Mammary epithelial cell (primary cell): ENCODE data around the gene TSPO.

Source experiments
- CTCF ChIP-seq, 2 donors: IDR thresholded peaks in 1 of 2; conservative IDR thresholded peaks in 1 of 2; 2 replicates each; pipeline ENCODE4 v1.5.1; 2011 to 2012; ENCODE audit warnings: inconsistent platforms in 2 of 2, low read length in 2 of 2, mild to moderate bottlenecking in 2 of 2, control low read depth in 1 of 2, low read depth in 1 of 2; ENCODE audit not compliant: insufficient read depth in 1 of 2; ENCODE audit errors: extremely low read depth in 1 of 2
- EZH2 ChIP-seq: IDR thresholded peaks from 2 replicates; pipeline ENCODE4 v1.6.1; 2012; ENCODE audit warnings: low read length, inconsistent platforms, borderline replicate concordance

- no peak for TF ChIP-seq CTCF (conservative IDR thresholded peaks at IDR 0.05 in 1 of 2, IDR thresholded peaks at IDR 0.05 in 1 of 2; ENCODE audit: extremely low read depth in 1 of 2, insufficient read depth in 1 of 2, low read depth in 1 of 2, low read length in 2 of 2)
- no peak for TF ChIP-seq EZH2
Measured at GRCh38 chr22:43159484-43160178, 8.3 kb downstream of the TSPO start.
